Activated CD4-positive, CD25-positive, alpha-beta regulatory T cell treated with anti-CD3 and anti-CD28 coated beads, Interleukin-2, amount 50 U/mL, for 16 hours (primary cell): Measurements from ENCODE around the gene ZCCHC17.

Source experiments
- DNase-seq: peaks from one replicate; pipeline ENCODE4 v3.0.0-alpha.2; 2020; ENCODE audit warnings: low read depth, low spot score

Gene ZCCHC17

DNA sequence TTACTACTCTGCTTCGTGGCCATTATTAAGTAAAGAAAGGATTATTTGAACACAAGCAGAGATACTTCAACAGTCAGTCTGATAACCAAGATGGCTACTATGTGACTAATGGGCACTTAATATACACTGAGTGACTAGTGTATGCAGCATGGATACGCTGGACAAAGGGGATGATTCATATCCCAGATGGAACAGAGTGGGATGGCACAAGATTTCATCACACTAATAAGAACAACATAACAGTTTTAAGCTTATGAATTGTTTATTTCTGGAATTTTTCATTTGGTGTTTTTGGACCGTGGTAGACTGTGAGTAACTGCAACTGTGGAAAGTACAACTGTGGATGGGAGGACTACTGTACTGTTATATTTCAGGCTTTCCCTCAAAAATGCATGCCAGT, 9.4 kb downstream of the ZCCHC17 start:
- DNase-seq: no peak

DNA sequence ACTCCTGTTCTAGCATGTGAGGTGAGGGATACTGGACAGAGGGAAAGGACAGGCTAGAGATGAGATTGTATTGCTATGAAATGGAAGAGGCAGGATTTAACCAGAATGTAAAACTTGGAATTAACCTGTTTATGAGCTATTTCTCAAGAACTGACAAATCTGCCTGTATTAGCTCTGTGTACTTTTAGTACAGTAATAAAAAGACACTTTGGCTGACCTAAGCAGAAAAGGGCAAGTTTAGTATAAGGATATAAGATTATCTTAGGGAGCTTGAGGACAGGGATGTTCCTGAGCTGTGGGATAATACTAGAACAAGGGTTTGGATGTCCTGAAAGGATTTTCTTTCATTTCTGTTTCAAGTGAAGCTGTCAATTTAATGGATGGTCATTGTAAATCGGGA, 11.2 kb downstream of the ZCCHC17 start:
- DNase-seq: no peak

DNA sequence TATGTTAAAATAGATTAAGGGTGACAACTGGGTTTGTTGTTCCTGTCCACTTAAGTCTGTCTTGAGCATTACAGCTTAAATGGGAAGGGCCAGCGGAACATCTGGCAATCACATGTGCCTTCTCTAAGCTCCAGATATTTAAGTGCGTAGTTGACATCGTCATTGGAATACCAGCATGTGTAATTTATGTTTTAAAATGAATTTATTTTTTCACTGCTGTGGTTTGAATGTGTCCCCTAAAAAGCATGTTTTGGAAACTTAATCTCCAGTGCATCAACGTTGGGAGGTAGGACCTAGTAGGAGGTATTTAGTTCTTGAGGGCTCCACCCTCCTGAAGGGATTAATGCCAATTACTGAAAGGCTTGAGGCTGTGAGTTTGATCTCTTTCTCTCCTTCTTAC, 13.4 kb downstream of the ZCCHC17 start:
- DNase-seq: no peak

DNA sequence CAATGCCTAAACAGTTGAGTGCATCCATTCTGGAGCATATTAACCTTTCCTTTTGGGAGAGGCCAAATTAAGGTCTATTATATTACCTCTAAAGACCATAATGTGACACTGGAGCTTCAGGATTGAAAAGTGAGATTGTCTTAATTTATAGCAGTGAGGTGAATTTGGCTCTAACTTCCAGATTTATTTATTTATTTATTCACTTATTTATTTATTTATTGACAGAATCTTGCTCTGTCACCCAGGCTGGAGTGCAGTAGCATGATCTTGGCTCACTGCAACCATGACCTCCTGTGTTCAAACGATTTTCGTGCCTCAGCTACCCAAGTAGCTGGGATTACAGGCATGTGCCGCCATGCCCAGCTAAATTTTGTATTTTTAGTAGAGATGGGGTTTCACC, 19.1 kb downstream of the ZCCHC17 start:
- DNase-seq: no peak

DNA sequence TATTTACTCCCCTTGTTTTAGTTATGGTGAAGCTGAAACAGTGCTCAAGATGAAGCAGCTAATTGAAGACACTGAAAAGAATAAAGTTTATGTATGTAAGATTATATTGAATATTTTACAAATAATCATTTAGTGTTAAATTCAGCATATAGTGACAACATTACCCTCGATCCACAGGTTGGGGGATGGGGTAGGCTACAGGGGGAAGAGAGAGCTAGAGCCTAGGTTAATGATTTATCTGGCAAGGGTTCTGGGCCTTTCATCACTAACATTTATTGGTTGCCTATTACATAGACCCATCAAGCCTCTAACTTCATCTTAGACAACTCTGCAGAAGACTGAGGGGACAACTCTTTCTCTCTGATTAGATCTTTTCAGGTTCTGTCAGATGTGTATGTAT, 21.3 kb downstream of the ZCCHC17 start:
- no peak for DNase-seq

DNA sequence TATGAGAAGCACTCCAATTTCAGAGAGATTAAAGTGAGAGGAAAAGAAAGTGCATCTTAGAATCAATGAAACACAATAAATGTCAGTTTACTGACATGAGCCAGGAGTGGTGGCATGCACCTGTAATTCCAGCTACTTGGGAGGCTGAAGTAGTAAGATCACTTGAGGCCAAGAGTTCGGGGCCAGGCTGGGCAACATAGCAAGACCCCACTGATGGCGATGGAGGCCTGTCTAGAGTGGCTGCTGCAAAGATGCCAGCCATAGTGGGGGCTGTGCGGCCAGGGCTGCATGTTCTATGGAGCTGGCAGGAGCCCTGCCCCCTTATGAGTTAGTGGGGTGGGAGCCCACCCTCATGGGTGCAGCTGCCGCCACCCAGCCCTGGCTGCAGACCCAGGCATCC, 27.3 kb downstream of the ZCCHC17 start:
- DNase-seq: no peak

DNA sequence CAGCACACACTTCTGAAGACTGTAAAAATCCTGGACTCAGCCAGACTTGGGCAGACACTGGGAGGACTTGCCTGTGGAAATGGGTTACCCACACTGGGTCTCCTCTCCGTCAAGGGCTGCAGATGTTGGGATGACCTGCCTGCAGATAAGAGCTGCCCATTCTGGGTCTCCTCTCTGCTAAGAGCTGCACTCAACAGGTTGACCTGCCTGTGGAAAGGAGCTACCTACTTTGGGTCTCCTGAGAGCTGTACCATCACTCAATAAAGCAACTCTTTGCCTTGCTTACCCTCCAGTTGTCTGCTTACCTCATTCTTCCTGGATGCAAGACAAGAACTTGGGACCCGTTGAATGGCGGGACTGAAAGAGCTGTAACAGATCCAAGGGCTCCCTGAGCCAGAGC, 28.2 kb downstream of the ZCCHC17 start:
- no peak for DNase-seq

DNA sequence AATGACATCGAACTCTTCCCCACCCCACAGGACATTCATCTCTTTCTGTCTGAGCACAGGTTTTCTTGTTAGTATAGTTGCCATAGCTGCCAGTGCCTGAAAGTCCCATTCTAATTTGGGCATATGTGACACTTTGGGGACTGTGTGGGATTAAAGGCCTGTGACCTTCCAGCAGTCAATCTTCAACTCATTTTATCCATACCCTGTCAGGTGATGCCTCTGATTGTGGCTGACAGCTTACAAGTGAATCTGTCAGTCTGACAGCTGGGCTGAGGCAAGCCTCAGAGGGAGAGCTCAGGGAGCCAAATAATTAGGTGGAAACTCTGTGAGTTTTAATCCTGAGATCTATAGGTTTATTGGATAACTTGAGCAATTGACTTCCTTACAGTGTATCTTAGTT, 29.6 kb downstream of the ZCCHC17 start:
- no peak for DNase-seq

DNA sequence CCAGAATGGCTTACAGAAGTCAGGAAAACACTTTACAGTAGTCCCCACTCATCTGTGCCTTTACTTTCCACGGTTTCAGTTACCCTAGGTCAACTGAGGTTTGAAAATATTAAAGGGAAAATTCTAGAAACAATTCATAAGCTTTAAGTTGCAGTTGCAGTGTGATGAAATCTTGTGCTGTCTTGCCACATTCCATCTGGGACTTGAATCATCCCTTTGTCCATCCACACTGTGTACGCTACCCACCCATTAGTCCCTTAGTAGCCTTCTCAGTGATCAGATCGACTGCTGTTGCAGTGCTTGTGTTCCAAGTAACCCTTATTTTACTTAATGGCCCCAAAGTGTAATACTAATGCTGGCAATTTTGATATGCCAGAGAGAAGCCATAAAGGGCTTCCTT, 30.5 kb downstream of the ZCCHC17 start:
- no peak for DNase-seq

DNA sequence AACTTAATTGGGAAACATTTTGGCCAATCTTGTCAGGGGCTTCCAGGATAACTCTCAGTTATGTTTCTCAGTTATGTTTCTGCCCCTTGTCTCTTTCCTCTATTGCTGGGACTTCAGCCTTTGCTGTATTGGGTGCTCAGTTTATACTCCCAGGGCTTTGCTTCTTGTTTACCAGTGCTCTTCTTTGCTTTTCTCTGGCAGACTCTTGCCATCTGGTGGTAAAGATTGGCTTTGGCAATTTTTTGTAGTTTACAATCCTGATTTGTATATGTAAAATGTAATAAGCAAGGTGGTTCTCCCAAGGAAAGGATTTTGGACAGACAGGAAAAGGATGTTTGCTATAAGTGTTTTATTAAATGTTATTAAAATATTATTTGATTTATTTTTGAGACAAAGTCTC, 38.2 kb downstream of the ZCCHC17 start:
- DNase-seq: no peak

DNA sequence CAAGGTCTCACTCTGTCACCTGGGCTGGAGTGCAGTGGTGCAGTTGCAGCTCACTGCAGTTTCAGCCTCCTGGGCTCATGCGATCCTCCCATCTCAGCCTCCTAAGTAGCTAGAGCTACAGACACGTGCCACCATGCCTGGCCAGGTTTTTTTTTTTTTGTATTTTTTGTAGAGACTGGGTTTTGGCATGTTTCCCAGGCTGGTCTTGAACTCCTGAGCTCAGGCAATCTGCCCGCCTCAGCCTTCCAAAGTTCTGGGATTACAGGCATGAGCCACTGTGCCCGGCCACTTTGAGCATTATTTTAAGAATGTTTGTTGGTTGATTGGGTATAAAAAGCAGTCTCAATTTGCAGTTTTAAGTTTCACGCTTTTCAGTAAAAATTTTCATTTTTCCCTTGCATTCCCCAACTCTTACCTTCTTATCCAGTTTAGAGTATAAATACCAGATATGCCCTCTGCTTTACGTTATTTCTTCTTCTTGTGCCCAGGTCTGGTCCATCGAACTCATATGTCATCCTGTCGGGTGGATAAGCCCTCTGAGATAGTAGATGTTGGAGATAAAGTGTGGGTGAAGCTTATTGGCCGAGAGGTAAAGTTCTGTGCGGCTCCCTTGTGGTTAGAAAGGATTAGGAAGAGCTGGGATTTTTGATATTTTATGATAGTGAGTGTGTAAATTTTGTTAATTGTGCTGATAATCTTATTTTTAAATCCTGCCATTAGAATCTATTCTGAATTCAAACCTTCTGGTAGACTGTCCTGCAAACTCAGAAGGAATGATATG, 40.0 kb downstream of the ZCCHC17 start:
- no peak for DNase-seq

DNA sequence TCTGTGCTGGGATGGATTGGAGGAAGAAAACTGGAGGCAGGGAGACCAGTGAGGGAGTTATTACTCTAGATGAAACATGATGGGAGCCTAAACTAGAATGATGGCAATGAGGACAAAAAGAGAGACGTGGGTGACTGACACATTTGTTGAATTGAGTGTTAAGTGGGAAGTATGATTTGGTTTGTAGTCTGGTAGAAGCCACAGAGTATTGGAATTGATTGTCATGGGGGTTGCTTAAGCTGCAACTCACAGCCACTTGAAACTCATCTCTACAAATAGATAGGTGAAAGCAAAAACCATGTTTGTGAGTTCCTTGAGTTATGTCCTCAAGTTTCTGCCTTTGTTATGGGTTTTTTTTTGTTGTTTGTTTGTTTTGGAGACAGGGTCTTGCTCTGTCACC, 47.7 kb downstream of the ZCCHC17 start:
- DNase-seq: no peak

DNA sequence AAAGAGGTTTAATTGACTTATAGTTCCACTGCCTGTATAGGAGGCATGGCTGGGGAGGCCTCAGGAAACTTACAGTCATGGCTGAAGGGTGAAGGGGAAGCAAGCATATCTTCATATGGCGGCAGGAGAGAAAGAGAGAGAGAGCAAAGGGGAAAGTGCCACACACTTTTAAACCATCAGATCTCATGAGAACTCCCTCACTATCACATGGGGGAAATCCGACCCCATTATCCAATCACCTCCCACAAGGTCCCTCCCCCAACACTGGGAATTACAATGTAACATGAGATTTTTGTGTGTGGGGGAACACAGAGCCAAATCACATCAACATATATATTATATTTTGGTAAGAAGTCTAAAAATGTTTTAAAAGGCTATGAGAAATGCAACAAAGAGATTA, 48.8 kb downstream of the ZCCHC17 start:
- no peak for DNase-seq

DNA sequence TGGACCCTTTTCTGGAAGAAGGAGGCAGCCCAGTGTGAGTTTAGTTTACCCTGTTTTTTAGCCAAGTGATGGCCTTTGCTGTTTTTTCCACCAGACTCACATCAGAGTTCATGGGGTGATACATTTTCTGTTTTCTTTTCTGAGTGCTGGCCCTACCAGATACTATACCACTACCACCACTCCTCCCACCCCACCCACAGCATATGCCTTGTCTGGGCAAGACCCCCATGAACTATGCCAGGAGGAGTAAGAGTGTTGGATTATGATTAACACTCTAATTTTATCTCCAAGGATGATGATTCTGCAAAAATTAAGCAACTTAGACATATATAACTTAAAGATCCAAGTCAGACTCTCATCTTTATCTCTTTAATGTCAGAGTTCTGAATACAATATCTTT, 50.0 kb downstream of the ZCCHC17 start:
- no peak for DNase-seq

DNA sequence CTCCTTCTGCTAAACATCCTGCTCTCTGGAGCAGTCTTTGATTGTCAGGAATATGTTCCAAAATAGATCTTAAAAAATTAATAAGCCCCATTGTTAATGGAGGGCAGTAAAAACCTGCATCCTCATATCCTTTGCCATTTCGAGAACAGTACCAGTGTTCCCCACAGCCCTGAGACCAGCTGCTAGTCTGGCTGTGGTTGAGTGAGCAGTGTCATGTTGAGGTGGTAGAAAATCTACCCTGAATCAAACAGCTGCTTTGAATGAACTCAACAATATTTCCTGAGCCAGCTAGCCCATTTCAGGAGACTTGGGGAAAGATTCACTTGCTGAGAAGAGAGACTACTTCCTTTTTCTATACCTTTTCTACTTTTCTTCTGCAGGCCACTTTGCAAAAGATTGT, 51.6 kb downstream of the ZCCHC17 start:
- no peak for DNase-seq

DNA sequence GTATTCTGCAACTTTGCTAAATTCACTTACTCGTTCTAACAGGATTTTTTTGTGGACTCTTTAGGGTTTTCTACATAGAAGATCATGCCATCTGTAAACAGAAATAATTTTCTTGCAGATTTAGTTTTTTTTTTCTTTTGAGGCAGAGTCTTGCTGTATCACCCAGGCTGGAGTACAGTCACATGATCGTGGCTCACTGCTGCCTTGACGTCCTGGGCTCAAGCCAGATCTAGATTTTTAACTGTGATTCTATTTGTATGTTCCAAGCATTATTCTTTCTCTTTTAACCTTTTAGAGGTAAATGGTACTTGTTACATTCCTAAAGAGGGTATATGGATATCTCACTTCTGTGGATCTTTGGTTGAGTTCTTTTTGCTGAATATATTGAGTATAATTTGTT, 57.5 kb downstream of the ZCCHC17 start:
- DNase-seq: no peak

DNA sequence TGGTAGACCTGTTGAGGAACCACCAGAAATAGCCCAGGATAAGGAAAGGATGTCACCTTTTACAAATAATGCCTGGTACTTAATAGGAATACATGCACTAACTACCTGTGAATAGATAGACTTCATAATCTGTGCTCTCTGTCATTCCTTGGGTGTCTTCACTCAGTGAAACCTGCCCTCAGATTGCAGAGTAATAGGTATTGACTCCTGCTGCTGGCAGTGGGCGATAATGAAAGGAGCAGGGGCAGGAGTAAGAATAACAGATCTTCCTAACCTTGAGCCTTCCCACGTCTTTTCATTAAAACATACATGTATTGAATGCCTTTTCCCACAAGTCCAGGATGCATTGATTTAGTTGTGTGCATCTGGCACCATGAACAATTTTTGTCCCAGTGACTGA, 59.6 kb downstream of the ZCCHC17 start:
- DNase-seq: no peak

DNA sequence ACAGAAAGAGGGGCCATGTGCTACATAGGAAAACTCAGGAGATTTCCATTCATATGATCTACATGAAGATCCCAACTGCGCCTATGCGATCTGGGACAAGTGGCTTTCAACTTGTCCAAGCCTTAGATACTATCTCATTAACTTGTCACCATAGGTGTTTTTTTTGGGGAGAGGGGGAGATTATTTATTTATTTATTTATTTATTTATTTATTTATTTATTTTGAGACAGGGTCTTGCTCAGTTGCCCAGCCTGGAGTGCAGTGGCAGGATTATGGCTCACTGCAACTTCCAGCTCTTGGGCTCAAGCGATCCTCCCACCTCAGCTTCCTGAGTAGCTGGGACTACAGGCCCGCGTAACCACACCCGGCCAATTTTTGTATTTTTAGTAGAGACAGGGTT, 64.8 kb downstream of the ZCCHC17 start:
- no peak for DNase-seq

DNA sequence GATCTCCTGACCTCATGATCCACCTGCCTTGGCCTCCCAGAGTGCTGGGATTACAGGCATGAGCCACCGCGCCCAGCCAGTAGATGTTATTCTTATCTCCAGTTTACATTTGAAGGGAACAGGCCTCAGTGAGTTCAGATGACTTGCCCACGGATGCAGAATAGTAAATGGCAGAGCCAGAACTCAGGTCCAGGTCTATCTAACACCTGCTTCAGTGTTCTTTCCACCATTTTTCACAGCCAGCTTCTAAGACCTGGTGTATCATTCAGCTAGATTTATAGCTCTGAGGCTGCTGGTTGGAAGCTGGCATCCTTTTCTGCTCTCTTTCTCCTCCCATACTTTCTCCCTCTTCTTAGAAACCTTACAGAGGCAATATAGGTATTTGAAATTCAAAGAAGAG, 65.2 kb downstream of the ZCCHC17 start:
- DNase-seq: no peak

DNA sequence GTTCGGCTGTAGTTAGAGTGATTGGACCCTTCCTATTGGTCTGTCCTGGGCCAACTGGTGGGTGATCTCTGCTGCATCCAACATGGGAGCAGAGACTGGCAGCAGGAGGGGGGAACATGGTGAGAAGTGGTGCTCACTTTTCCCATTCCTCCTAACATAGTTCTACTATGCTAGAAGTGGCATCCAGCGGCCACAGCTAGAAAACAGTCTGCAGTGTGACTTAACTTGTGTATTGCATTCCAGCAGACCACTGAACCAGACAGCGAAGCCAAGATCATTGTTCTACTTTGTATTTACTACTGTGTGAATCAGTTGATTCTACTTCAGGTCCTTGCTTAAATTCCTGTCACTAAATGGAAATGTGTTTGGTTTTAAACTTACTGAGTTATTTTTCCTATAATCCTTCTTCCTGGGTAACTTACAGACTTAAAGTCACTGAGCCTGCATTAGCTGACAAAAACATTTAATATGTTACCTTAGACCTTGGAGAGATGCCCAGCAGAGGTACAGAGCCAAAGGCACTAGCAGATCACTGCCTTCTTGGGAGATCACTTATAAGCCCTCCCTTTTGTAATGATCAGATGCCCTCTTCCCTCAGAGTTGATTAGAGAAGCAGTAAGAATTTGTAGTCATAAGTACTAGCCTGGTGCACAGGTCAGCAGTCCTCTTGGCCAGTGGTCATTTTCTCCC, 67.9 kb downstream of the ZCCHC17 start:
- DNase-seq: no peak

DNA sequence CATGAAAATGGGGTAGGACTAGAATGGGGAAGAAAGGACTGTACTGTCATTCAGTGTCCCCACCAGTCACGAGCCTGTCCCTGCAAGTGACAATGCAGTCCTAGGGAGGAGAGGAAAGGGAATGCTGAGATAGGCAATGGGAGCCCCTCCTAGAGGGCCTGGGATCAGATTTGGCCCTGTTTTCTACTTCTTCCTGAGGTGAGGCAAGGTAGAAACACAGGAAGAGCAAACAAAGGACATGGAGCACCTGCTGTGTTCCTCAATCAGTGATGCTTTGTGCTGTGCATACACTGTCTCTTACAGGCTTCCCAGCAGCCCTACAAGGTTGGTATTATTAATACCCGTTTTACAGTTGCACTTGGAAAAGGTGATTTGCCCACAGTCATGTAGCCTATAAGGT, 70.0 kb downstream of the ZCCHC17 start:
- DNase-seq: no peak

DNA sequence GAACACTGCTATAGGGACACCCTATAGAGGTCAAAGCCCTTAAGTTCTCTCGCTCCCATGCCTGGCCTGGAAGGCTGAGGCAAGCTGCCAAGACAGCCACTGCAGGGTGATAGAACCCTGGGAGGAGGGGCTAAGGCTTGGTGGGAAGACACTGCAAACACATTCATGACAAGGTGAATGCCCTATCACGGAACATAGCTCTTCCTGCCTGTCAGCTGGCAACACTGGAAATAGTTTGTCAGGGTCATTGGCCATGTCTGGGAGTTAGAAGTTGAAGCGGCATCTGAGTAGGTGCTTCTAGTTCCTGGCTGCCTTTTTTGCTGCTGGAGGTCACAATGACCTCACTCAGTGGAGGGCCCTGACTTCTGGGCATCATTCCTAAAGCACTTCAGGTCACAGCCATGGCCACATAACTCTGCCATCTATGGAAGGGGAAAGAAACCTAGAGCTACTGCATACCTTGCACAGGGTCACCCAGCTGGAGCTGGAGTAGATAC, 71.8 kb downstream of the ZCCHC17 start:
- no peak for DNase-seq

DNA sequence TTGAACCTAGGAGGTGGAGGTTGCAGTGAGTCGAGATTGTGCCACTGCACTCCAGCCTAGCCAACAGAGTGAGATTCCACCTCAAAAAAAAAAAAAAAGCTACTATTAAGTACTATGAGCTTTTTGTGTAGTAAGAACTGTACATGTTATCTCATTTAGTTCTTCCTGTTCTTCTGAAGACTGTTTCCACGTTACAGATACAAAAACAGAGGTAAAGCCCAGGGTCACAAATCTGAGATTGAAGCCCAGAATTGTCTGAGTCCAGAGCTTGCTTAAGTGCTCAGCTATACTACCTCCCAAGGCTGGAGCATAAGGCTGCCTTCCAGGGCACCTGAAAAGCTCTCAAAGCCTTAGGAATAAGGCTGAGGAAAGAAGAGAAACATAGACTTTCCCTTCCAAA, 73.2 kb downstream of the ZCCHC17 start:
- DNase-seq: no peak
